HG03575 (cell line): Measurements from ENCODE around the gene SERPINA4.
"Not testable (repeated sequence)": the region's sequence is repeated elsewhere in the genome, so short reads cannot be mapped to it uniquely, and the experiment has no call there.

ENCODE experiments used
- ATAC-seq: cut with Tn5 transposase; IDR thresholded peaks from one replicate; pipeline ENCODE4 v1.9.1; 2021; ENCODE audit not compliant: unreplicated experiment, insufficient number of reproducible peaks, low FRiP score; ENCODE audit errors: extremely low read depth

SERPINA4 gene

GRCh38 chr14:94561656-94562010 lies 391 bp downstream of the SERPINA4 start:
- ATAC-seq = no peak

GRCh38 chr14:94562022-94562421 lies 780 bp downstream of the SERPINA4 start:
- no peak for ATAC-seq

GRCh38 chr14:94562941-94563883 lies 2.0 kb downstream of the SERPINA4 start:
- no peak for ATAC-seq

DNA sequence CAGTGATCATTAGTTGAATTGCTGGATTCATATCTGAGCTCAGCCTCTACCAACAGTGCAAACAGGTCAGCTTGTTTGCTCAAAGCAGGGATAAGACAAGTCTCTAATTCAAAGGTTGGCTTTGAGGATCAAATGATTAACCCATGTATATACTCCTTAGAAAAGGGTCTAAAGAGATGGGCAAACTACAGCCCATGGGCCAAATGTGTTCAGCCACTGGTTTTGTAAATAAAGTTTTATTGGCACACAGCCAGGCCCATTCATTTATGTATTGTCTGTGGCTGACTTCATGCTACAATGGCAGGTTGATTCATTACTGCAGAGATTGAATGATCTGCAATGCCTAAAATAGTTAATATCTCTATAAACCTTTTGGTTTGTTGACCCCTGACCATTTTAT lies 3.1 kb downstream of the SERPINA4 start:
- ATAC-seq = no peak

DNA sequence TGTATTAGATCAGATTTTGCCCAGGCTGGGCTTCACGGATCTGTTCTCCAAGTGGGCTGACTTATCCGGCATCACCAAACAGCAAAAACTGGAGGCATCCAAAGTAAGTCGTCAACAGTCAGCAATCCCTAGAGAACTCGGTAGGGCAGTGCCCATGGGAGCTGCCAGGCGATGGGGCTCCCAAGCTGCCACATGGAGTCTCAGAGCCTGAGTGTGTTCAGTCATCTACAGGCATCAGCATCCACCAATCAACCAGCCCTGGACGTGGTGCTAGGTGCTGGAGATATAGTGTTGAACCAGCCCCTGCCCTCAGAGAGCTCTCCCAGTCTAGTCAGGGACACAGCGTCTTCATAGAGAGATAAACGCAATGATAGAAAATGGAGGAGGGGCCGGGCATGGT lies 6.9 kb downstream of the SERPINA4 start:
- ATAC-seq = no peak

- ATAC-seq = no peak
These were observed 8.2 kb downstream of the SERPINA4 start for GRCh38 chr14:94569381-94570001.

GRCh38 chr14:94570002-94570400 lies 8.8 kb downstream of the SERPINA4 start:
- ATAC-seq = no peak

DNA sequence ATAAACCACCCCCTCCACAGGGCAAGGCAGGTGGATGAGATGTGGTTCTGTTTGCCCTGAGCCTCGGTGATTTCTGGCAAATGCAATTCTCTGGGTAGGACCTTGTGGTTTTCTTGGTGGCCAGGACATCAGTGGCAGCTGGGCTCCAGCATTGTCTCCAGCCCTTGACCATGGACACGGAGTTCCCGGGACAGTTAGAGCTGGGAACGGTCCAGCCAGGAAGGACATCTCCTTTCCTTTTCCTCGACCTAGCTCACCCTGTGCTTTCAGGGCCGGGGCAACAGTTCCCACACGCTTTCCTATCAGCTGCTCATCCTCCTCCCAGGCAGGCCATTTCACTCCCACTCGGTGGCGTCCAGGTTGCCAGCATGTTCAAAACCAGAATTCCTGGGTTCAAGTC lies 9.2 kb downstream of the SERPINA4 start:
- no peak for ATAC-seq

- ATAC-seq = no peak
These were observed 10.2 kb downstream of the SERPINA4 start for GRCh38 chr14:94571395-94571794.

DNA sequence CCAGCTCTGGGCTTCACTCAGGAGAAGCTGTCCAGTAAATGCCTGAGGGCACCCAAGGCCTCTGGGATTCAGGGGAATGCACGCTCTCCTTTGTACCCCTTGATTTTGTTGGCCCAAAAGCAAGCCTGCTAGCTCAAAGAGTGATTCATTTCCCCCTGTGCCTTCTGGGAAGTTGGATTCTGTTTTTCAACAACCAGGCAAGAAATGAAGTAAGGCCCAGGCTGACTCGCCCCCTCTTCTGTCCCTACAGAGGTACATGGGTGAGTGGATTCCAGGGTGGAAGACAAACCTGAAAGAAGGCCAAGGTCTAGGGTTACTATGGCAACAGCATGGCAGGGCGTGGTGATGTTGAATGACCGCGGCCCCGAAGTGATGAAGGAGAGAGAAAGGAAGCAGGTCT lies 10.7 kb downstream of the SERPINA4 start:
- ATAC-seq = no peak

- no peak for ATAC-seq
These were observed 11.5 kb downstream of the SERPINA4 start for GRCh38 chr14:94572637-94573303.

DNA sequence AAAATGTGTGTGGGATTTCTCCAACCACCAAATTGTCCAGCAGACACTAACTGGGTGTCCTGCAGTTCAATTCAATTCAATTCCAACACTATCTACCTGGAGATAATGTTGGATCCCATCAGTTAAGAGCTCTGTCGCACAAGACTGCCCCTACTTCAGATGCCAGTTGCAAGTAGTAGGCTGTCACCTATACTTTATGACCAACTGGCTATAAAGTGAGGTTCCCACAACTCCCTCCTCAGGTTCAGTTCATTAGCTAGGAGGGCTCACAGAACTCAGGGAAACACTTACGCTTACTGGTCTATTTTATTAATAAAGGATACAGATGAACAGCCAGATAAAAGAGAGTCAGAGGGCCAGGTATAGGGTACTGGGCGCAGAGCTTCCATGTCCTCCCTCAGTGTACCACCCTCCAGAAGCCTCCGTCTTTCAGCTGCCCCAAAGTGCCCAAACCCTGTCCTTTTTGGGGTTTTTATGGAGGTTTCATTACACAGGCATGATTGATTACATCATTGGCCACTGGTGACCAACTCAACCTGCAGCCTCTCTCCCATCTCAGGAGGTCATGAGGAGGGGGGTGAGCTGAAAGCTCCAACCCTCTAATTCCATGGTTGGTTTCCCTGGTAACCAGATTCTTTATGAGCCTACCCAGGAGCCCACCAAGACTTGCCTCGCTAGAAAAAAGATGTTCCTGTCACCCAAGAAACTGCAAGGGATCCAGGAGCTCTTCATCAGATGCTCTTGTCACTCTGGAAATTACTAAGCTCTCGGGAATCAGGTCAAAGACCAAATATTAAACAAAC lies 12.4 kb downstream of the SERPINA4 start:
- ATAC-seq = no peak

DNA sequence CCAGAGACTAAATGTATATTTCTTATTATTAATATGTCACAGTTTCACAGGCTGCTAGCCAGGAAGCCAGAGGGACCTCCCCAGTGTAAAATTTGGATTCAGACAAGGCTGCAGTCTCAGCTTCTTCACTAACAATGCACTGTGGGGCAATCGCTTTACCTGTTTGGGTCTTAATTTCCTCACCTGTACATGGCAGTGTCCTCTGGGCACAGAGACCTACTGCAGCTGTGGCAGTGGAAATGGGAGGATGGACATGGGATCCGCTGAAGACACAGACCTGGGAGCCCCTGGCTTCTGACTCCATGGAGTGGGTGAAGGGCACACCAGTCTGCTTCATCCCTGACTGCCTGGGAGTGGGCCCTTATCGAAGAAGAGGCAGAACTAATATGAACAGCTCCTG lies 13.1 kb downstream of the SERPINA4 start:
- ATAC-seq = no peak

DNA sequence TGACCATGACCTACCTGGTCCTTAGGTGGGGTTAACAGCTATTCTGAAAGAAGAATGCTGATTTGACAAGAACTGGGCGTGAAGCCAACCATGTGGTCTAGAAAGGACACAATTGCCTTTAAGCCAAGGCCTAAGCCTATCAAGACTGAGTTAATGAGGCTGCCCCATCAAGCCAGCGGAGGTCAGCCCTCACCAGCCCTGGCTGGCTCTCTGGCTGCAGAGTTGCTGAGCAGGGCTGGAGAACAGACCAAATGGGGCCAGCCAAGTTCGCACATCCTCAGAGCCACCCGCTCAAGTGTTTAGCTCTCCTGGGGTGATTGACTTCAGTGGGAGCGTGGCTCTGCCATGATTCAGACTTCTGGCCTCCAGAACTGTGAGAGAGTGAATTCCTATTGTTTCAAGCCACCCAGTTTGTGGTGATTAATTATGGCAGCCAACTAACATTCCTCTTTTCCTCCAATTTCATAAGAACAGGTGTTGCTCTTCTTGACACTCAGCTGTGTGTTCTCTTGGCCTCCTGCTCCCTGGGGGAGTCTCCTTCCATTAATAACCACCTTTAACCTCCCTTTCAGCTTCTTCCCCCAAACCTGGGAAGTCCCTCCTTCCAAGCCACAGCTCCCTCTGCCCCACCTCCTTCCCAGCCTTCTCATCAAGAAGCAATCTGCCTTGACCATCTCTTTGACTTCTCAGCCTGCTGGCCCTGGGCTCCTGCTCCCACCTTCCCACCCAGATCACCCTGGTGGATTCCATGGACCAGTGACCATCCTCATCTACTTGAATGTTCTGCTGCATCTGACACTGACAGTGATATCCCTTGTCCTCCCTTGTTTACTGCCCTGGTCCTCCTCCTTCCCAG lies 14.7 kb downstream of the SERPINA4 start:
- ATAC-seq = no peak

DNA sequence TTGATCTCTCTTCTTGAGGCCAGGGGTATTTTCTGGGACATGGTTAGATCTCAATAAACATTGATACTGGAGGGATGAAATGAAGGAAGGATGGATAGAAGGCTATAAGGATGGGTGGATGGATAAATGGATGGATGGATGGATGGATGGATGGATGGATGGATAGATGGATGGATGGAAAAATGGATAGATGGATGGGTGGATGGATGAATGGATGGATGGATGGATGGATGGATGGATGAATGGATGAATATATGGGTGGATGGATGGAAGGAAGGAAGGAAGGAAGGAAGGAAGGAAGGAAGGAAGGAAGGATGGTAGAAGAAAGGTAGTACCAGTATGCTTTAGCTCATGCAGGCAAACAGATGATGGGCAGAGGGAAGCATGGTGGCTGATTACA lies 16.2 kb downstream of the SERPINA4 start:
- not testable (repeated sequence) for ATAC-seq

DNA sequence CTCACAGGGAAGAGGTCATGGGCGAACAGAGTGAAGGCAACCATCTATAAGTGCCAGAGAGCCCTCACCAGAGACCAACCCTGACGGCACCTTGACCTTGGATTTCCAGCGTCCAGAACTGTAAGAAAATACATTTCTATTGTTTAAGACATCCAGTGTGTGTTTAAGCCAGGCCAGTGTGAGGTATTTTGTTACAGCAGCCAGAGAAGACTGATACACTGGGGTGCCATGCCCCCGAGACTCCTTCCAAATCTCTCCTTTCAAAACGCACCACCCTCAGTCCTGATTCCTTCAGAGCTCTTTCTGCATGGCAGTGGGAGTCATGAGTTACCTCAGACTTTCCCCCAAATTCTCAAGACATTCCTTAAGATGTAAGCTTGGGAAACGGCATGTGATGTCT lies 17.5 kb downstream of the SERPINA4 start:
- ATAC-seq = no peak

GRCh38 chr14:94581127-94581999 lies 20.1 kb downstream of the SERPINA4 start, which contains the start of gene SERPINA5:
SERPINA5 (plus strand) TSS chr14:94581426; CDS start chr14:94587363, 5,937 bp downstream.
- ATAC-seq = no peak
